WERI-Rb-1 (cell line): Measurements from ENCODE around the gene SIRT4.
A peak's percentile ranks its signal among the peaks of the same experiment; 100 is the strongest.

ENCODE experiments used
- DNase-seq: peaks from one replicate; pipeline ENCODE4 v3.0.0-alpha.2; 2020
- H3K27ac ChIP-seq: fragments of 250-450 bp; sonication (Bioruptor Pico); 2 replicates; pipeline ENCODE4 v1.5.1; 2020; ENCODE audit warnings: mild to moderate bottlenecking, moderate library complexity
- H3K27me3 ChIP-seq: fragments of 250-450 bp; sonication (Bioruptor Pico); 2 replicates; pipeline ENCODE4 v1.5.1; 2021; ENCODE audit warnings: mild to moderate bottlenecking, low read depth, moderate library complexity; ENCODE audit not compliant: insufficient read depth, severe bottlenecking
- H3K36me3 ChIP-seq: fragments of 250-450 bp; sonication (Bioruptor Pico); 2 replicates; pipeline ENCODE4 v1.5.1; 2020; ENCODE audit warnings: mild to moderate bottlenecking, moderate library complexity
- H3K4me3 ChIP-seq: 2 replicates; pipeline ENCODE4 v1.5.1; 2011; ENCODE audit warnings: low read depth, mild to moderate bottlenecking, control low read depth, low read length
- H3K9me3 ChIP-seq: fragments of 250-450 bp; sonication (Bioruptor Pico); 2 replicates; pipeline ENCODE4 v1.5.1; 2021; ENCODE audit warnings: mild to moderate bottlenecking, moderate library complexity; ENCODE audit not compliant: severe bottlenecking
- CTCF ChIP-seq: IDR thresholded peaks from 2 replicates; pipeline ENCODE4 v1.5.1; 2011; ENCODE audit warnings: low read depth, mild to moderate bottlenecking, control low read depth, inconsistent platforms, low read length

SIRT4 gene

GRCh38 chr12:120264086-120264903, 37.8 kb upstream of the SIRT4 start:
- H3K4me3 ChIP-seq: no peak overlapping the region
- no peaks in the 10 kb centered on the region for H3K36me3 ChIP-seq
- no peaks in the 10 kb centered on the region for H3K9me3 ChIP-seq
- H3K27me3 ChIP-seq: no peaks in the 10 kb centered on the region
- TF ChIP-seq CTCF: no peak
- DNase-seq: no peak
- no peak overlapping the region for H3K27ac ChIP-seq

- no peak for DNase-seq
- no peak for TF ChIP-seq CTCF
- no peaks in the 10 kb centered on the region for H3K36me3 ChIP-seq
- H3K27me3 ChIP-seq: no peaks in the 10 kb centered on the region
- H3K9me3 ChIP-seq: no peaks in the 10 kb centered on the region
- peak overlapping the region; percentile 61; the same call in 1 of the 2 replicates for H3K27ac ChIP-seq
- peak overlapping the region; percentile 63 for H3K4me3 ChIP-seq
These were observed 37.1 kb upstream of the SIRT4 start for GRCh38 chr12:120264904-120265472.

- DNase-seq: peak; percentile 82
- Histone ChIP-seq H3K27me3 (no peaks in the 10 kb centered on the region), H3K4me3 (peak within 1 kb of the TSS; percentile 63), H3K36me3 (no peaks in the 10 kb centered on the region), H3K9me3 (no peaks in the 10 kb centered on the region), H3K27ac (peak within 1 kb of the TSS; percentile 61; the same call in 1 of the 2 replicates)
- peak; percentile 90 for TF ChIP-seq CTCF
These were observed 36.5 kb upstream of the SIRT4 start, which contains the start of gene PXN for GRCh38 chr12:120265473-120266179. Gene PXN (minus strand): TSS chr12:120265730. CDS start chr12:120265629, 101 bp downstream.

GRCh38 chr12:120266180-120266870, 35.8 kb upstream of the SIRT4 start:
- Histone ChIP-seq H3K27me3 (no peaks in the 10 kb centered on the region), H3K27ac (no peak overlapping the region), H3K4me3 (no peak overlapping the region), H3K36me3 (no peaks in the 10 kb centered on the region), H3K9me3 (no peaks in the 10 kb centered on the region)
- TF ChIP-seq CTCF: no peak
- DNase-seq: no peak

- TF ChIP-seq CTCF: no peak
- Histone ChIP-seq H3K4me3 (no peak overlapping the region), H3K27ac (no peak overlapping the region), H3K9me3 (no peaks in the 10 kb centered on the region), H3K36me3 (no peaks in the 10 kb centered on the region), H3K27me3 (no peaks in the 10 kb centered on the region)
- no peak for DNase-seq
These were observed 34.4 kb upstream of the SIRT4 start for GRCh38 chr12:120267736-120268135.
